ENCODE measurements around the gene GREB1L.

- no peak for TF ChIP-seq POLR2A (IDR thresholded peaks at IDR 0.05)
- no peak for TF ChIP-seq CTCF (IDR thresholded peaks at IDR 0.05)
These were observed 49.8 kb upstream of the GREB1L start for GRCh38 chr18:21192308-21192624.

Measured in right lobe of liver (tissue), 4 donors.